ENCODE data around the gene IGSF6.
"Not testable (repeated sequence)": the region's sequence is repeated elsewhere in the genome, so short reads cannot be mapped to it uniquely, and the experiment has no call there.

Gene IGSF6, protein sequence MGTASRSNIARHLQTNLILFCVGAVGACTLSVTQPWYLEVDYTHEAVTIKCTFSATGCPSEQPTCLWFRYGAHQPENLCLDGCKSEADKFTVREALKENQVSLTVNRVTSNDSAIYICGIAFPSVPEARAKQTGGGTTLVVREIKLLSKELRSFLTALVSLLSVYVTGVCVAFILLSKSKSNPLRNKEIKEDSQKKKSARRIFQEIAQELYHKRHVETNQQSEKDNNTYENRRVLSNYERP

GRCh38 chr16:21652453-21652852 lies at the start of gene IGSF6:
Gene IGSF6 (minus strand): TSS chr16:21652608. CDS start chr16:21652598, 10 bp downstream.
- DNase-seq: no peak

- no peak for DNase-seq
Measured at GRCh38 chr16:21701271-21701670, 48.9 kb upstream of the IGSF6 start.

DNA sequence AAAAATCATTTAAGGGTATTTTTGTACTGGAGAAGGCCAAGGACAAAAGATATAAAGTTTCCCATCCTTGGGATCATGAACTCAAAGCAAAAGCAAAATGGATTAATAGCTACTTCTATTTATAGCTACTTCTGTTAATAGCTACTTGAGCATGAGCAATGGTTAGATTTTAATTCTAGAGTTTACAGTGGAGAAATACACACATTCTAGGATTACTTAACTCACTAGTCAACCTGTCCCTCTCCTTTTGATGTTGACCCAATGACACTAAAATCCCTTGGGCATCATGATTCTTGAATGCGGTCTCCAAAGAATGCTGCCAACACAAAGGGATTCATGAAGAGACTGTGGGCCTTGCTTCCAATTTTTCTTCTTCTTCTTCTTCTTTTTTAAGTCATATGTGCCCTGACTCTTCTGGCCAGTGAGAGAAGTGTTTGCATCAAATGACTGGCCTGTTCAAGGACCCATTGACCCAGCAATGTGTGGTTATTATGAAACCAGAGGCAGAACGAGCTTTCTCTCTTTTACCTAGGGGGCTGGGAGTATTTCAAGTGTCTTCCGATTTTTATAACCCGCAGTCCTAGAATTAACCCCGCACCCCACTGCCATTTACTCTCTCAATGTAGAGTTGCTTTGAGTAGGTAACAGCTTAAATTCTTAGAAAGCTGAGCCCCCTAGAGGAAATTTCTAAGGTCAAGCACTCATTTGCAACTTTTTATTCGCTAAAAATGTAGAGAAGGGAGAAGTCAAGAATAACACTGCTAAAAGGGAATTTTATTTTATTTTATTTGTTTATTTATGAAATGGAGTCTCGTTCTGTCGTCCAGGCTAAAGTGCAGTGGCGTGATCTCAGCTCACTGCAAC lies 46.0 kb upstream of the IGSF6 start:
- DNase-seq: no peak

GRCh38 chr16:21697032-21697431 lies 44.6 kb upstream of the IGSF6 start:
- no peak for DNase-seq

GRCh38 chr16:21694609-21695008 lies 42.2 kb upstream of the IGSF6 start:
- DNase-seq: no peak

DNA sequence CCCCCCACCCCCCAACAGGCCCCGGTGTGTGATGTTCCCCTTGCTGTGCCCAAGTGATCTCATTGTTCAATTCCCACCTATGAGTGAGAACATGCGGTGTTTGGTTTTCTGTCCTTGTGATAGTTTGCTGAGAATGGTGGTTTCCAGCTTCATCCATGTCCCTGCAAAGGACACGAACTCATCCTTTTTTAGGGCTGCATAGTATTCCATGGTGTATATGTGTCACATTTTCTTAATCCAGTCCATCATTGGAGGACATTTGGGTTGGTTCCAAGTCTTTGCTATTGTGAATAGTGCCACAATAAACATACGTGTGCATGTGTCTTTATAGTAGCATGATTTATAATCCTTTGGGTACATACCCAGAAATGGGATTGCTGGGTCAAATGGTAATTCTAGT lies 38.6 kb upstream of the IGSF6 start:
- not testable (repeated sequence) for DNase-seq

GRCh38 chr16:21689107-21689506 lies 36.7 kb upstream of the IGSF6 start:
- DNase-seq: no peak

GRCh38 chr16:21685034-21685455 lies 32.6 kb upstream of the IGSF6 start:
- DNase-seq: no peak

DNA sequence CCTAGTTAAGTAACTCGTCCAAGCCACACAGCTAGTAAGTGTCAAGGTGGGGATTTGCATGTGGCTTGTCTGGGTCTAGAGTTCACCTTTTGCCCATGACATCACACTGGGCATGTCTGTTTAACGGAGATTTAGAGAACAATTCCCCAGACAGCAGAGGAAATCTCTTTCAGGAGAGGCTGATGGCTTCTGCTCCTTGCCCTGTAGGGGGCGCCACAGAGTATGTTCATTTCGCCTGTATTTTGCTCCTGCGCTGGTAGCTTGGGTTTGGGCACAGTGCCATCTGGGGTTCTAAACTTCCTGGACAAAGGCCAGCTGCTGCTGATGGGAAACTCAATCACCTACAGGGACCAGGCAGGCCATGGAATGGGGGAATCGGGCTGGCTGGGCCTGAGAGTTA lies 31.8 kb upstream of the IGSF6 start:
- peak; percentile 53 to 62 for DNase-seq

- no peak for DNase-seq
Measured at GRCh38 chr16:21683184-21683583, 30.8 kb upstream of the IGSF6 start.

DNA sequence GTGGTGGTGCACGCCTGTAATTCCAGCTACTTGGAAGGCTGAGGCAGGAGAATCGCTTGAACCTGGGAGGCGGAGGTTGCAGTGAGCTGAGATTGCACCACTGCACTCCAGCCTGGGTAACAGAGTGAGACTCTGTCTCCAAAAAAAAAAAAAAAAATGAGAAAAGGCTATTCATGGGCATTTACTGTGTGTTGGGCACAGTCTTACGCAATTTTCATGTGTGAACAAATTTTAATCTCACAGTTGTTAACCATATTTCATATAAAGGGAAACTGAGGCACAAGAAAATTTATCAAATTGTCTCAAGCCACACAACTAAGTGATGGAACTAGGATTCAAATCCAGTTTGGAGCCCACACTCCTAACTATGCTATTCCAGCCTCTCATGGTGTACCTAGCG lies 28.3 kb upstream of the IGSF6 start:
- DNase-seq: not testable (repeated sequence)

DNA sequence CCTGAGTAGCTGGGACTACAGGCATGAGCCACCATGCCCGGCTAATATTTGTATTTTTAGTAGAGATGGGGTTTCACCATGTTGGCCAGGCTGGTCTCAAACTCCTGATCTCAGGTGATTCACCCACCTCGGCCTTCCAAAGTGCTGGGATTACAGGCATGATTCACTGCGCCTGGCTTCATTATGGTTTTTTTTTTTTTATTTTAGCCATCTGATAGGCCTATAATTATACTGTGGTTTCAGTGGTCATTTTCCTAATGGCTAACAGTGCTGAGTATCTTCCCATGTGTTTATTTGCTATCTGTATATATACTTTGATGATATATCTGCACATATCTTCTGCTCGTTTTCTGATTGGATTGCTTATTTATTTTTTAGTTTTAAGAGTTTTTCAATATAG lies 22.0 kb upstream of the IGSF6 start:
- DNase-seq: not testable (repeated sequence)

GRCh38 chr16:21673469-21673868 lies 21.1 kb upstream of the IGSF6 start:
- DNase-seq: no peak

- no peak for DNase-seq
Measured at GRCh38 chr16:21667575-21667974, 15.2 kb upstream of the IGSF6 start.

- no peak for DNase-seq
Measured at GRCh38 chr16:21666772-21667171, 14.4 kb upstream of the IGSF6 start.

- DNase-seq: no peak
Measured at GRCh38 chr16:21664801-21665492, 12.5 kb upstream of the IGSF6 start.

GRCh38 chr16:21663889-21664647 lies 11.7 kb upstream of the IGSF6 start, which contains the start of gene OTOA:
Gene OTOA (plus strand): TSS chr16:21663968. CDS start chr16:21678515, 14,547 bp downstream.
- DNase-seq: no peak

DNA sequence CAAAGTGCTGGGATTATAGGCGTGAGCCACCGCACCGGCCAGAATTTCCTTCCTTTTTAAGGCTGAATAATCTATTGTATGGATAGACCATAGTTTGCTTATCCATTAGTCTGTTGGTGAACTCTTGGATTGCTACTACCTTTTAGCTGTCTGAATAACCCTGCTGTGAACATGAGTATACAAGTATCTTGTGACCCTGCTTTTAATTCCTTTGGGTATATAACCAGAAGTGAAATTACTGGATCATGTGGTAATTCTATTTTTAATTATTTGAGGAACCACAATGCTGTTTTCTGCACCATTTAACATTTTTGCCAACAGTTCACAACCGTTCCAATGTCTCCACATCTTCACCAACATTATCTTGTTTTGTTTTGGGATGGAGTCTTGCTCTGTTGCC lies 6.7 kb upstream of the IGSF6 start:
- no peak for DNase-seq

DNA sequence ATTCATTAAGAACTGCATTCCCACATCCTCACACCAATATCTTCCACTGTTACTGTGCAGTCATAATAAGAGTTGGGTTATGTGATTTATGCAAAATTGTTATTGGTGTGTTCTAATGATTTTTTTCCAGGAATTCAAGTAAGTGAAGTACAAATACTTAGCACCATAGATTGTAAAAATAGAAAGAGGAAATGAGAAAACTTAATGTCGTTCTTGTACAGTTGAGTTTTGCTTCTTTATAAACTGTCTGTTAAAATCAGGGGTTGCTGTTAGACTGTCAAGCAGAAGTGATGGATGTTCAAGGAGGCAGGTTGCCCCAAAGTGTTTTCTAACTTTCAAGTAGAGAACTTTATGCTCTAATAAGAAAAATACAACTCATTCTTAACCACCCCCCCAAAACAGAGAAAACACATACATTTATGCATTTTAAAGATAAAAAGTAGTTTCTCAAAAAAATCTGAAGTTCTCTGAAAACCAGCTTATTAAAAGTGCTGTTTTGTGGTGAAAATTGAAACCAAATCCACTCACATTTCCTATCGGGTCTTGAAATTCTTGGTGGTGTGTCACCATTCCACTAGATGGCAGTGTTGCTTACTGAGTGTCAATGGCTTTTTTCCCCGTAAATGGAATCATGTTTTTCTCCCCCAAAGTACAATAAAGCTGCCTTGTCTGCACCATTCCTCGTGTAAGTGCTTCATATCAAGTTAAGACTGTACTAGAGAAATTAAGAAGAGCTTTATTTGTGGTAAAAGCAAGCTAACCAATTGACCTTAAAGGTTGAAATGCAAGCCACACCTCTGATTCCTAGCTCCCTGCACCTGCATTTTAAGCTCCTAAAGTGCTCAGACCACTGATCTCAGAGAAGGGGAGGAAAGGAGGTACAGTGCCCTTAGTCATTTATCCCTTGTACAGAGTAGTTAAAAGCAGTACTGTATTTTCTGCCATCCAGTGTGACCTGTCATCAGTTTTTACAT lies 4.7 kb upstream of the IGSF6 start:
- no peak for DNase-seq

GRCh38 chr16:21654881-21655280 lies 2.5 kb upstream of the IGSF6 start:
- DNase-seq: no peak

- DNase-seq: no peak
Measured at GRCh38 chr16:21654466-21654865, 2.1 kb upstream of the IGSF6 start.

DNA sequence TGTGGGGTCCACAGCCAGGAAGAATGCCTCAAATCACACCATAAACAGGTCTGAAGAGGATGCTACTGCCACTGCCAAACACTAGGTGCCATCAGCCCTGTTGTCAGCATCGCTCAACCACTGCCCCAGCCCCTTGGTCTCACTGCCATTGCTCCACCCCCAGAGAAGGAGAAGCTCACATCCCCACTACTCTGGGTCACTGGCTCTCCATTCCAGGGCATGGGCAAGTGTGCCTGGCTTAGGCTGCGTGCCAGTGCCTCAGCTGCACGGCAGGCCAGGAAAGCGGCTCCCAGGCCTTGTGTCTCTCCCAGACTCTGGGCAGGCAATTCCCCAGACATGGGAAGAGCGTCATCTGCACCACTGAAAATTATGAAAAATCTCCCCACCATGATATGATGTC lies 1.2 kb upstream of the IGSF6 start:
- DNase-seq: no peak

Data from stimulated activated CD4-positive, alpha-beta T cell treated with anti-CD3 and anti-CD28 coated beads, Interleukin-2, amount 100 ng/mL, for 48 hours (primary cell).